Heart right ventricle (tissue), 16 donors: Measurements from ENCODE around the gene HHATL. TPM values are rescaled to one million over a fixed set of nuclear protein-coding genes. Genes with fewer than 3 reads are reported as not detected.

ENCODE experiments used
- ATAC-seq, 8 donors: fragments of 200-7000 bp; cut with Tn5 transposase; one replicate each; pipeline ENCODE4 v1.9.1; 2020; ENCODE audit warnings: mild to moderate bottlenecking in 8 of 8, moderate library complexity in 8 of 8, moderate number of reproducible peaks in 1 of 8
- DNase-seq, 2 donors: peaks; one replicate each; pipeline ENCODE4 v3.0.0-alpha.2; 2020
- H3K27ac ChIP-seq, 10 donors: fragments of 200-600 bp; sonication (generic) in 2 of 10; one replicate each; pipeline versions ENCODE4 v1.5.0 to v1.8.0; 2020 to 2022; ENCODE audit warnings: mild to moderate bottlenecking in 3 of 10
- H3K27me3 ChIP-seq, 7 donors: fragments of 200-600 bp; one replicate each; pipeline ENCODE4 v1.8.0; 2021 to 2022; ENCODE audit warnings: mild to moderate bottlenecking in 2 of 7
- H3K36me3 ChIP-seq, 9 donors: fragments of 200-600 bp; sonication (generic) in 1 of 9; one replicate each; pipeline versions ENCODE4 v1.5.0 to v1.8.0; 2020 to 2022; ENCODE audit warnings: mild to moderate bottlenecking in 2 of 9
- H3K4me1 ChIP-seq, 9 donors: fragments of 200-600 bp; sonication (generic) in 1 of 9; one replicate each; pipeline versions ENCODE4 v1.5.0 to v1.8.0; 2020 to 2022; ENCODE audit warnings: mild to moderate bottlenecking in 4 of 9
- H3K4me3 ChIP-seq, 10 donors: fragments of 200-600 bp; sonication (generic) in 2 of 10; one replicate each; pipeline versions ENCODE4 v1.5.0 to v1.8.0; 2020 to 2022; ENCODE audit warnings: mild to moderate bottlenecking in 7 of 10, moderate library complexity in 2 of 10
- H3K9me3 ChIP-seq, 11 donors: fragments of 200-600 bp in 10 of 11; sonication (generic) in 2 of 11; one replicate each; pipeline versions ENCODE4 v1.5.0 to v1.8.0; 2013 to 2022; ENCODE audit warnings: mild to moderate bottlenecking in 2 of 11, control low read depth in 1 of 11, moderate library complexity in 1 of 11
- WGBS, 2 donors: extraction: QIAGEN DNeasy Blood & Tissue Kit; methylation state at CpG; one replicate each; pipeline ENCODE4 v1.1.7; 2013; ENCODE audit warnings: inconsistent platforms in 1 of 2; 5-methylcytosine and 5-hydroxymethylcytosine counted together
- intact Hi-C, 10 donors: fragments of 100-400 bp; cut with DNase I; formaldehyde crosslinking; loops; one replicate each; pipeline versions ENCODE4 v1.11.1 to v1.14.2; 2022
- polyA plus RNA-seq, 2 donors: library from polyadenylated mRNA; stranded (reverse); fragments of 200-250 nt; gene quantifications; one replicate each; pipeline ENCODE4 v1.2.3, GENCODE V29; 2013
- total RNA-seq, 10 donors: library from RNA; stranded (reverse); fragmentation: NEBNext Ultra II Directional in 3 of 10; extraction: Animal tissue kit (Norgen Biotek cat#: 25700) in 3 of 10; gene quantifications; one replicate each; pipeline versions ENCODE4 v1.2.1 to v1.2.4, GENCODE V29; 2021 to 2023
- TF ChIP-seq, protein P1 (sequence below), 9 donors: fragments of 200-600 bp; sonication (generic) in 2 of 9; IDR thresholded peaks; one replicate each; pipeline versions ENCODE4 v1.5.0 to v1.8.0; 2021 to 2022; ENCODE audit warnings: antibody characterized with exemption in 9 of 9, mild to moderate bottlenecking in 5 of 9, moderate library complexity in 1 of 9
- donor health status: Arrhythmogenic right ventricular cardiomyopathy.
- donor health status: ischemic (EF 13 %, LVEDD 7.1; RV severe dilation, severe dysfunction).
- donor health status: healthy with polysubstance abuse.
- donor health status: DM: no; HTN: yes; CAD: no.
- donor health status: DM: no; HTN: no; CAD: no.
- donor health status: ischemic (EF 25% LVEDD 6.9; RV normal size, moderate dysfunction).
- donor health status: ischemic (EF 25% LVEDD 5.7; RV mildly dilated, moderate dysfunction).
- donor health status: healthy.
- donor health status: DM: yes; HTN: yes; CAD: no.
- donor health status: Ischemic cardiomyopathy.
- donor health status: ischemic (EF 35%, LVEDD 5.7; RV mildly dilated, moderate dysfunction).
- donor health status: nonischemic (EF 11% LVEDD 7.7; RV severe dilation, severe dysfunction).
- donor health status: DM: yes; HTN: yes; CAD: no.
- donor health status: PGD.
- donor health status: ischemic (EF 29% LVEDD 5.4; RV normal size, mild dysfunction).
- donor health status: nonischemic (EF 23%, LVEDD 6.1; RV moderate dilation, normal function).

The HHATL gene
- total and polyA plus RNA-seq, 12 donors, result 332 to 2,035 (median 624) TPM

DNA sequence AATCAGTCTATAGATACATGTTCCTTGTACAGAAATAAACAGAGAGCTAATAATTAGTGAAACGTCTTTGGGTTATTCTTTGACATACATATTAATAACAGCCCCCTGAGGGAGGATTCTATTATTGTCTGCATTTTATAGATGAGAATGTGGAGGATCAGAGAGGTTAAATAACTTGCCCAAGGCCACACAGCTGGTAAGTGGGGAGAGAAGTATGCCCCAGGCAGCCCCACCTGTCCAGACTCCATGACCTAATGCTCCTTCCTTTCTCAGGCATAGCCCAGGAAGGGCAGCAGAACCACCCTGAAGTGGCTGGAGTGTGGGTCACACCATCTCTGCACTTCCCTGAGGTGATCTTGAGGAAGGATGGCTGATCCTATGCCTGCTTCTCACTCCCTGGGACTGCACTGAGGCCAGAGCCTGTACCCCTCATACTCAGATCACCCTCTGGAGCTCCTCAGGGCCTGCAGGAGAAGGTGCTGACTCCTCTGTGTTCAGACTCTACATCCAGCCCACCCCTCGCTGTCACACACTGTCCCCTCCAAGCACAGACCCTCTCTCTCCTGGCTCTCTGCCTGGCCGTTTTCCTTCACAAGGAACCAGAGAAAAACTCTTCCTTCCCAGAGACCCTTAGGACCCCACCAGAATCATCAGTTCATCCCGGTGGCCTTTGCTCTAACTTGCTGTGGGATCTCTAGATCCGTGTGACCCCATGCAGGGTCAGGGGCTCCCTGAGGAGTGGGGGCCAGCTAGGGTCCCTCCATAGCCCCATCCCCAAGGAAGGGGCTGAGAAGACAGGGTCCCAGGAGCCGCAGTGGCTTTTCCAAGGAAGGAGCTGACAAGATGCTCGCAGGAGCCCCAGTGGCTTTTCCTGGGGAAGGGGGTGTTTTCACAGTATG, 4.4 kb upstream of the HHATL start:
- no peak for DNase-seq
- peak overlapping the region in 1 of 10 donors; percentile 24 for H3K27ac ChIP-seq

DNA sequence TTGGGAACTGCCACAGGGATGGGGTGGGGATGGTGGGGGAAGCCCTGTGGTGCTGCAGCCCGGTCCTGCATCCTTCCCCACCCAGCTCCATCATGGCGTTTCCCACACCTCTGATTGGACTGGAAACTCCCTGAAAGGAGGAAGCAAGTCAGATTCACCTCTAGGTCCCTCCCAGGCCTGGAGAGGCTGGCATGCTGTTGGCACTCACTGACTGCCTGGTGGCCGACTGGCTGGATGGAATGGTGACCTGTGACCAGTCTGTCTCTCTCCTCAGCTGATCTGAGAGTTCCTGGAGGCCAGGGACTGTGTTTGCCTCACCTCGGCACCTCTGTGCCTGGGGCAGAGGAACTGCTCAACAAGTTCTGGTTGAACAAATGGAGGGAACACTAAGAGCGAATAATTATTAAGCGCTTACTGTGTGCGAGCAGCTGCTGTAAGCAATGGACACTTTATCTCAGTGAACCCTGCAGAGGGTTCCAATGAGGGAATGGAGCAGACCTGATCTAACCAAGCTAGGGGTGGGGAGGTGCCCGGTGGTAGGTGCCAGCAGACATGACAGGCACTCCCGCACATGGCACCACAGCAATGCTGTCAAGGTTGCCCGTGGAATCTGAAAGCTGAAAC, 3.5 kb upstream of the HHATL start:
- no peak overlapping the region for H3K4me3 ChIP-seq
- H3K27me3 ChIP-seq, result no peaks in the 10 kb centered on the region
- H3K36me3 ChIP-seq, result no peaks in the 10 kb centered on the region
- DNase-seq (no peak), ATAC-seq (no peak)
- H3K27ac ChIP-seq, result peak overlapping the region in 5 of 10 donors; percentile 24 to 97 (median 44)
- TF ChIP-seq, protein P1, sequence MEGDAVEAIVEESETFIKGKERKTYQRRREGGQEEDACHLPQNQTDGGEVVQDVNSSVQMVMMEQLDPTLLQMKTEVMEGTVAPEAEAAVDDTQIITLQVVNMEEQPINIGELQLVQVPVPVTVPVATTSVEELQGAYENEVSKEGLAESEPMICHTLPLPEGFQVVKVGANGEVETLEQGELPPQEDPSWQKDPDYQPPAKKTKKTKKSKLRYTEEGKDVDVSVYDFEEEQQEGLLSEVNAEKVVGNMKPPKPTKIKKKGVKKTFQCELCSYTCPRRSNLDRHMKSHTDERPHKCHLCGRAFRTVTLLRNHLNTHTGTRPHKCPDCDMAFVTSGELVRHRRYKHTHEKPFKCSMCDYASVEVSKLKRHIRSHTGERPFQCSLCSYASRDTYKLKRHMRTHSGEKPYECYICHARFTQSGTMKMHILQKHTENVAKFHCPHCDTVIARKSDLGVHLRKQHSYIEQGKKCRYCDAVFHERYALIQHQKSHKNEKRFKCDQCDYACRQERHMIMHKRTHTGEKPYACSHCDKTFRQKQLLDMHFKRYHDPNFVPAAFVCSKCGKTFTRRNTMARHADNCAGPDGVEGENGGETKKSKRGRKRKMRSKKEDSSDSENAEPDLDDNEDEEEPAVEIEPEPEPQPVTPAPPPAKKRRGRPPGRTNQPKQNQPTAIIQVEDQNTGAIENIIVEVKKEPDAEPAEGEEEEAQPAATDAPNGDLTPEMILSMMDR (IDR thresholded peaks at IDR 0.05), result no peak
- H3K4me1 ChIP-seq, result peaks cover 0 to 41% (median 17%) of the 10 kb centered on the region in 9 donors
- H3K9me3 ChIP-seq, result no peaks in the 10 kb centered on the region
- WGBS, 2 donors, result 66 to 67% methylated on average over 10 of the region's 10 CpGs
- intact Hi-C loops, result no loop called here

More for the DNA sequence above, 4.4 kb upstream of the HHATL start:
- no peak for ATAC-seq
- Histone ChIP-seq H3K9me3 (no peaks in the 10 kb centered on the region), H3K4me3 (no peak overlapping the region), H3K36me3 (no peaks in the 10 kb centered on the region), H3K27me3 (no peaks in the 10 kb centered on the region), H3K4me1 (peaks cover 0 to 41% (median 17%) of the 10 kb centered on the region in 9 donors)
- TF ChIP-seq, protein P1 (IDR thresholded peaks at IDR 0.05), result no peak
- 72 to 75% methylated on average over 7 of the region's 7 CpGs for WGBS, 2 donors
- intact Hi-C loops, result no loop called here

DNA sequence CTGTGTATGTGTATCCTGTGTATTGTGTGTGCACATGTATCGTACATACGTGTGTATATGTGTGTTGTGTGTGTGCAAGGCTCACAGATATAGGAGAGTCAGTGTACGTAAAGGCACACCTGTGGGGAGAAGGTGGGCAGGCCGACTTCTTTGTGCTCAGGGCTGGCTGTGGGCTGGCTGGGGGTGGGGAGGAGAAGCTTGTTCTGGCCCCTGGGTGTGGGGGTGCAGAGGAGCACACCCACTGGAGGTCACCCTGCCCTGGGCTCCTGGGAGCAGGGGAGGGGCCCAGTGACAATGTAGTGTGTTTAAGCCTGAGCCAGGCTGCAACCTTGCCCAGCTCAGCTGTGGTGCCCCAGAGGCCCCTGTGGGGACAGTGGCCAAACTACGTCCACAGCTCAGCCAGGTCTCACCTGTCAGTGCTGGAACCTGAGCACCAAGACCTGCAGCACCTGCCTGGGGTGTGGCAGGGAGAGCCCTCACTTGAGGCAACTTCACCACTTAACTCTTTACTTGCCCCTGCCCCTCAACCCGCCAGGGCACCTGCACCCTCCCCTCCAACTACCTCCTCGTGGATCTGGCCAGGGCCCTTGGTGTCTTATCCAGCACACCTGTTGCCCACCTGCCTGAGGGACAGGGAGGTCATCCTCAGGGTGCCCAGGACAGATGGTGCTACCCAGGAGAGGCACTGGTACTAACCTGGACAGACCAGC, 2.6 kb upstream of the HHATL start:
- H3K4me3 ChIP-seq, result no peak overlapping the region
- H3K27ac ChIP-seq, result peak overlapping the region in 6 of 10 donors; percentile 14 to 97 (median 96)
- ATAC-seq, result no peak
- no peaks in the 10 kb centered on the region for H3K9me3 ChIP-seq
- TF ChIP-seq, protein P1 (IDR thresholded peaks at IDR 0.05), result no peak
- intact Hi-C loops, result no loop called here
- 76 to 83% methylated on average over 7 of the region's 7 CpGs for WGBS, 2 donors
- H3K27me3 ChIP-seq, result no peaks in the 10 kb centered on the region
- peaks cover 0 to 41% (median 17%) of the 10 kb centered on the region in 9 donors for H3K4me1 ChIP-seq
- DNase-seq, result no peak
- H3K36me3 ChIP-seq, result no peaks in the 10 kb centered on the region
